Measurements from ENCODE around the gene PREX1.
A peak's percentile ranks its signal among the peaks of the same experiment; 100 is the strongest.

PREX1 gene

GRCh38 chr20:48584391-48585060 is 243.3 kb downstream of the PREX1 start:
- DNase-seq (ENCODE audit: low read depth, low spot score) = no peak

- no peak for DNase-seq (ENCODE audit: low read depth, low spot score)
Observed at GRCh38 chr20:48583801-48584200, 244.0 kb downstream of the PREX1 start.

DNA sequence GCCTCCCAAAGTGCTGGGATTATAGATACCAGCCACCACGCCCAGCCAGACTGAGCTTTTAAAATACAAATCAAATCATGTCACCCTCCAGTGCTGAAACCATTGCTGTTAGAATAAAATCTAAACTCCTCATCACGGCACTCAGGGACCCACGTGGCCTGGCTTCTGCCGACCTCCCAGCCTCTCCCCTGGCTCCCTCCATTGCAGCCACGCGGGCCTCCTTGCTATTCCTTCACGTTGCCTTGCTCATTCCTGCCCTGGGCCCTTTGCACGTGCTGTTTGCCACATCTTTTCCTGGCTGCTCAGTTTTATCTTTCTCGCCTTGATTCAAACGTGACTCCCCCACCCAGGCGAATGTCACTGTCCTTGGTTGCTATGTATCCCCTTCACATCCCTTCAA is 244.6 kb downstream of the PREX1 start:
- no peak for DNase-seq (ENCODE audit: low read depth, low spot score)

DNA sequence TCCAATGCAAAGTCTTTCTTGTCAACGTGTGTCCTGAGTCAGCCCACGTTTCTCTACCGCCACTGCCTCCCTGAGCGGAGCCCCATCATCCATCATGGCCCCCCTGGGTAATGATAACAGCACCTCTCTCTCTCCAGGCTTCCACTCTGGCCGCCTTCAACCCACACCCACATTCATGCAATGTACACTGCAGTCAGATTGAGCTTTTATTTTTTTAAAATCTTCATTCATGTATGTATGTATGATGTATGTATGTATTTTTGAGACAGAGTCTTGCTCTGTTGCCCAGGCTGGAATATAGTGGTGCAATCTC is 245.2 kb downstream of the PREX1 start:
- no peak for DNase-seq (ENCODE audit: low read depth, low spot score)

DNA sequence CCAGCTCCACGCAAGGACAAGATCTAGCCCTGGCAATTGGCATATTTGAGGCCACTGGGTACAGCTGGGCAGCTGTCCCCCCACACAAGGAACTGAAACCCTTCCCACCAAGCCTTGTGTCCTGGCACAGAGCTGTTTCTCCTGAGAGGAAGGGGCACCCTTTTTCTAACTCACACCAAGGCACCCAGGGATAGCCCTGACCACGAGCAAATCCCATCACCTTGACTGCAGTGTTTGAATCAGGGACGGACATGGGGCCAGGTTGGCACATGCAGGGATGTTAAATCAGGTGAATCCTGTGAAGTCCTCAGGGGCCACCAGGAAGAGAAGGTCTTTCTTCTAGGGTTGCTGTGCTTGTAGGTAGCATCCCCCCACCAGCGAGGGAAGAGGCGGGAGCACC is 246.6 kb downstream of the PREX1 start:
- DNase-seq (ENCODE audit: low read depth, low spot score) = no peak

DNA sequence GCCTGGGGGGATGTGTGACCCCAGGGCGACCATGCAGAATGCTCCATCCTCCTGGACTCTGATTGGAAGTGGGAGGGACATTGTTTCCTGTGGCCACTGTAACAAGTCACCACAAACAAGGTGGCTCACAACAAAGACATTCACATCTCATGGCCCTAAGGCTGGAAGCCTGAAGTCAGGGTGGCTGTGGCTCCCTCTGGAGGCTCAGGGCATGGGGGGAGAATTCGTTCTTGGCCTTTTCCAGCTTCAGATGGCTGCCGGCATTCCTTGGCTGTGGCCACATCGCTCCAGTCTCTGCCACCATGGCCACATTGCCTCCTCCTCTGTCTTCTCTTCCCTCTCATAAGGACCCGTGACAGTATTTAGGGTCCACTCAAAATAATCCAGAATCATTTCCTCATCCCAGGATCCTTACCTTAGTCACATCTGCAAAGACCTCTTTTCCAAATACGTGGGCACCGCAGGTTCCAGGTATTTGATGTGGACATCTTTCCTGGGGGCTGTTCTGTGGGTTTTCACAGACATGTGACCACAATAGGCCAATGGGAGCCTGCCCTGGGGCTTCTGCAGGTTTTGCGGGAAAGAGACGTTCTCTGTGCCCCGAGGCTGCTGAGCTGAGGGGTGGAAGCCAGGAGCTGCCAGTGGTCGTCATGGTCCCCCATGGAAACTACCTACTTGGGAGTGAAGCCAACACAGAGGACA is 249.3 kb downstream of the PREX1 start:
- no peak for DNase-seq (ENCODE audit: low read depth, low spot score)

- no peak for DNase-seq (ENCODE audit: low read depth, low spot score)
Observed at GRCh38 chr20:48577557-48577956, 250.2 kb downstream of the PREX1 start.

DNA sequence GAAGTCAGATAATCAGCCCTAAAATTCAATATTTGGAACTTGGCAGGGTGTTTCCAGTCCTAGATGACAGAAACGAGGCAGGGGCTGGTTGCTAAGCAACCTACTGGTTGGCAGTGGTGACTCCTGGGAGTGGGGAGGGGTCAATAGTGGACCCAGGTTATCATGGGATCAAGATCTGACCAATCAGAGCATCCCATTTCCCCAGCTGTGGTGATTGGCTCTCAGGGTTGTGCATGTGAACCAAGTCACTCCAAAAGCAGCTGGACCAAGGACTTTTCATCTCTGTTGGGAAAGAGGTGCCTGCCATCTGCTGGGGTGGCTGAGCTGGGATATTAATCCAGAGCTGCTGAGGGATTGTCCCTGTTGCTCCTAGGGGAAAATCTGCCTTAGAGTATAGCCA is 253.4 kb downstream of the PREX1 start:
- DNase-seq (ENCODE audit: low read depth, low spot score) = peak; percentile 63

All from iPS DF 19.7 (cell line).